T-helper 2 cell (primary cell): ENCODE data around the gene TLL2.

Experiments used
- DNase-seq, 5 experiments: peaks; one replicate each; pipeline versions ENCODE4 v3.0.0 to v3.0.0-alpha.2; 2012 to 2022

The TLL2 gene

DNA sequence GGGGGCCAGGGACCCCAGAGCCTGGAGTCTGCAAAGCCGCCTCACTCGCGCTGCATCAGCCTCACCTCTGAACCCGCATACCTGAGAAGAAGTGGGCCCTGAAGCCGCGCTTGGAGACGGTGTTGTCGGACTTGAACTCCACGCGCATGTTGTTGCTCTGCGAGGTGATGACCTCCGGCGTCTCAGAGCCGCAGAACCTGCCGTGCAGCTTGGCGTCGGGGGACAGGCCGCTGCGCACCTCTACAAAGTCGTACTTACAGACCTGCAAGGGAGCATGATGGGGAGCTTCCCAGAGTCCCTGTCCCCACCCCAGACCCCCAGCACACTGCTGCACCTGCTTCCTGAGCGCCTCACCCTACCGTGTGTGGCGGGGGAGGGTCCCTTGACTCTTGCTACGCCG, 129.2 kb downstream of the TLL2 start:
- DNase-seq = no peak

DNA sequence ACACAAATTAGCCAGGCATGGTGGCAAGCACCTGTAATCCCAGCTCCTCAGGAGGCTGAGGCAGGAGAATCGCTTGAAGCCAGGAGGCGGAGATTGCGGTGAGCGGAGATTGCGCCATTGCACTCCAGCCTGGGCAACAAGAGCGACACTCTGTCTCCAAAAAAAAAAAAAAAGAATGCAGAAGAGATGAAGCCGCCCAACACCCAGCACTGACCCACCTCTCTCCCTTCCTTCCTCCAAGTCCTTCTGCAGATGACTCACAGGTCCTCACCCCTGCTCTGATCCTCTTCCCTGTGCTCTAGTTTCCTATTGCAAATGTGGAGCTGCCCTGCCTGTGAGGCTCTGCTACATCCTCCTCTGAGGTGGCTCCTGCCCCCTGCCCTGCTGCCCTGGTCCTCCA, 132.9 kb downstream of the TLL2 start:
- DNase-seq = no peak

DNA sequence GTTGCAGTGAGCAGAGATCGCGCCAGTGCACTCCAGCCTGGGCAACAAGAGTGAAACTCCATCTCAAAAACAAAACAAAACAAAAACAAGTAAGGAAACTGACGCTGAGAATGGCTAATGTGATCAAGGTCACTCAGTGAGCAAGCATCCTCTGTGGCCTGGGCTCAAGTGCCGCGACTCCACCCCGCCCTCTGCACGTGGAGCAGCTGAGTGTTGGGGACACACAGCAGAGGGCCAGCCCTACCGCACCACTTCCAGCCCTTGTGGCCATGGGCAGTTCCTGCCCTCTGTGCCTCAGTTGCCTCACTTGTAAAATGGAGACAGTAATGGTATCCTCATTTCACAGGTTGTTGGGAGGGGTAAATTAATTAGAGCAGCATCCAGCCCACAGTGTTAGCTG, 134.0 kb downstream of the TLL2 start:
- DNase-seq = no peak

DNA sequence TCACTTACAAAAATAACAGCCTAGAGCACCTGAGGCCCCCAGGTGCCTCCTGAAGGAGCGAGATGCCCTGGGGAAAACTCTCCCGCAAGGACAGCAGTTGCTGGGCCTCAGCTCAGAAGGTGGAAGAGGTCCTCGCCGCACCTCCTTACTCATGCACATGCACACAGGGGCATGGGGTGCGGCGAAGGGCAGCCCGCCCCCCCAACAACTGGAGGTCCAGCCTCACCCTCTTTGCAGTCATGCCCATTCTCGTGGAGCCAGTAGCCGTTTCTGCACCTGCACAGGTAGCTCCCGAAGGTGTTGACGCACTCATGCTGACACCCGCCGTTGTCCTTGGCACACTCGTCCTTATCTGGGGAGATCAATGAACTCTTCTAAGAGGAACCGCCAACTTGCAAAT, 135.0 kb downstream of the TLL2 start:
- DNase-seq = no peak

DNA sequence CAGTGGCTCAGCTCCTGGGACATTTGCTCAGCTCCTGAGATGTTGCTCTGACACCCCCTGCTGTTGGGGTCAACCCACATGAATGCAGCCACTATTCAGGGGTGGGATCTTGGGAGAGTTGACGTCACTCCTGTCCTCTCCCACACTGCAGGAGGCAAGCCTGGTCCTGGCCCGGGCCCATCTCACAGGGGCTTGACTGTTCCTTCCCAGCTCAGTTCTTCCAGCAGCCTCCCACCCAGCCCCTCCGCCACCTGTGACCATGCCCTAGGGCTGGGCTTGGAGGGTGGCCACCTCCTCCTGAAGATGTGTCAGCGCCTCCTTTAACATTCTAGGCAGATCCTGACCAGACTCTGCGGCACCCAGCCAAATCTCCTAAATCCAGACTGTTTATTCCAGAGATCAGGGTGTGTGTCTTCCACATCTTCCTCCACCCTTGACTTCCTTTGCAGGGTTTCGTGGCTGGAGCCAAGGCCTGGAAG, 135.9 kb downstream of the TLL2 start:
- no peak for DNase-seq

DNA sequence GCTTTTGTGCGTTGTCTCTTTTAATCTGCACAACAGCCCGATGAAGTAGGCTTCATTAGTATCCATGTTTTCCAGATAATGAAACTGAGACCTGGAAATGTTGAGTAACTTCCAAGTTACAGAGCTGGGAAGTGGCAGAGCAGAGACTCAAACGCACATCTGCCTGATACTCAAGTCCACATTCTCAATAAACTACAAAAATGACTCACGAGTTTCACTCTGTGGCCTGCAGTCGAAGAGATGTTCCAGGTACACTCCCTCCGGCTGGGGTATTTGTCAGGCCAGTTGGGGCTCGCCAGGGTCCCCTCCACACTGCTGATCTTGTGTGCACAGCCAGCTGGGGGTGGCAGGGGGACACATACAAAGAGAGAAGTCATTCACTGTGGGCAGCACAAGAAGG, 137.2 kb downstream of the TLL2 start:
- DNase-seq = peak in 1 of 5 experiments; percentile 3

DNA sequence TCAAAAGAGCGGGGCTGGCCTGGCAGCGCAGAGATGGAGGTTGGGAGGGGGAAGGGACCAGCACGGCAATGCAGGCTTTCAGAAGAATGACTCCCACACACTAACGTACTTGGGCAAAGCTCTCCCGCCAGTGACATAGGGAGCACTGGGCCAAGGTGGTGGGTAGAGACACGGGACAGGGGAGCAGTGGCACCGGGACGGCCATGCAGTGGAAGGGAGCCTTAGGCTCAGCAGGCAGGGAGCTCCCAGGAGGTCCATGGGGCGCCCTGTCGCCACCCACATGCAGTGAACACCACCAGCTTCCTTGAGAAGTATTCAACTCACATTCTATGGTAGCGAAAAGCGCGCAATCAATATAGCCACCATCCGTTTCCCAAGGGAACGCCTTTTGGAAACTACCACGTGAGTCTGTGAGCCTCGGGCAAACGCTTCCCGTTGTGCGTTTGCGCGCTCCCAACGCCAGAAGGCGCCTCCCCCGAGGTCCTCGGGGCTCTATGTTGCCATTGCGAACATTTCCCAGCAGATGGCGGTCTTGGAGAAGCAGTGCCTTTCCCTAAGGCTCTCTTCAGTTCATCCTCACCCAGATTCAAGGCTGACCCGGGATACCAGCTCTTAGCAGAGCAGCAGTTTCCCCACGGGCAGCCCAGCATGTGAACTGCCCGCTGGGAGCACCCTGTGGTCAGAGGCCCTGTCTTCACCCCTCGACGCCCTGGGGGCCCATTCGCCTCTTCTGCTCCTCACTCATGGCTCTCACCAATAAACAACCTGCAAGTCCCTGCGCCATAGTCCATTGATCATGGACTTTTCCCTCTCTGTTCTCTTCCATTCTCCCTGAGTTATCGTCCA, 138.5 kb downstream of the TLL2 start:
- peak in 4 of 5 experiments; percentile 24 to 64 (median 52) for DNase-seq

DNA sequence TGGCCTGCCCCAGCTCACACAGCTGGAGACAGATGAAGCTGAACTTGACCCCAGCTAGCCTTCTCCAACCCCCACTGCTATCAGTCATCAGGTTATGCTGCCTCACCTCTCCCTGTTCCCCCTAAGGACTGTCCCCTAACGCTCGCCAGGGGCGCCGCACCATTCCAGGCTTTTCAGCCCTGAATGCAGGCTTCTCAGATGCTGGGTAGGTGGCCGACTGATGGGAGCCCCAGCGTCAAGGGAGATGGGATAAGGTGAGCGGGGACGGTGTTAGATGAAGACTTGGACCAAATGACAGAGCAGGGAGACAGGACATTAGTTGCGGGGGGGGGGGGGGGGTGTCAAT, 139.1 kb downstream of the TLL2 start:
- DNase-seq = no peak

DNA sequence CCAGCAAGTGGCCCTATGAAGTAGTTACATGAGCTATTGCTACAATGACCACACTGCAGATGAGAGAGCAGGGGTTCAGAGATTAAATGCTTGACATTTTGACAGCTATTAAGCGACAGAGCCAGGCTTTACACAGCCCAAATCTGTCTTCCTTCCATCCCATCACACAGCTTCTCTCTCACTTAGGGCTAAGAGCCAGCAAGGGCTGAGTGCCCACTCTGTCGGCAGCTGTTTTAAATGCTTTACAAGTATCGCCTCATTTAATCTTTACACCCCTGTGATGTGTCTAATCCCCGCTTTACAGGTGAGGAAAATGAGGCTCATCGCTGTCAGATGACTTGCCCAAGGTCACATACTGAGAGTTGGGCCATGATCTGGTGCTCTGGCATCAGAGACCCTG, 139.7 kb downstream of the TLL2 start:
- DNase-seq = no peak

DNA sequence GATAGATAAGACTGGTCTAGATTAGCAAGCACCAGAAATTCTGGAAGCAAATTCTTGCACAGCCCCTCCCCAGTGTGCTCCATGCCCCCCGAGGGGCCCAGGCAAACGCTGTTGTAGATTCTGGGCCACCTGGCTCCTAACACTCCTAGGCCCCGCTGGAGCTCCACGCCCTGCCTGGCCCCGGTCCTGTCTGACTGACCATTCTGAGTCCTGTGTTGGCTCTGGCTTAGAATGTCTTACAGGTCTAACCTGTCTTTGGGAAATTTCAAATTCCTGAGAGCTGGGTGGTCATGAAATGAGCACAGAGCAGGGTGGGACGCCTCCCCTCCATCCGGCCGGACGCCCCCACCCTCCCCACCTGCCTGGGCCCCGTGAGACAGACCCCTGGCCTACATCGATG, 142.4 kb downstream of the TLL2 start:
- no peak for DNase-seq

DNA sequence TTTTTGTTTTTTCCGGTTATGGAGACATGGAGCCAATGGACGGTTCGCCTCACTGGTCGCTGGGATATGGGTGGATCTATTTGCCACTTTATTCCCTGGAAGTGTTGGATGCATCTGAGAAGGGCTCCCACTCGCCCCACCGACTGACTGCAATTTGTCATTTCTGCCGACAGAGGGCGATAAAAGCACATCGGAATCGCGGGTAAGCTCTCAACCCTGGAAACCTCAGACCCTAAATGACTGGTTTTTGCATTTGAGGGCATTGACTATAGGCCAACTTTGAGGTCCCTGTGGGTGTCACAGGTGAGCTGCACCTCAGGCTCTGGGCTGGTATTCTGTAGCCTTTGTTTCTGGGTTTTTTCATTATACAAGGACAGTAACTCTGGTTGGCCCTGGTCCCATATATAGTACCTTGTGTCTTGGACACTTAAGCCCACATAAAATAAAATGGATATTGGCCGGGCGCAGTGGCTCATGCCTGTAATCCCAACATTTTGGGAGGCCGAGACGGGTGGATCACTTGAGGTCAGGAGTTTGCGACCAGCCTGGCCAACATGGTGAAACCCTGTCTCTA, 143.1 kb downstream of the TLL2 start:
- peak in 3 of 5 experiments; percentile 17 to 46 (median 34) for DNase-seq

DNA sequence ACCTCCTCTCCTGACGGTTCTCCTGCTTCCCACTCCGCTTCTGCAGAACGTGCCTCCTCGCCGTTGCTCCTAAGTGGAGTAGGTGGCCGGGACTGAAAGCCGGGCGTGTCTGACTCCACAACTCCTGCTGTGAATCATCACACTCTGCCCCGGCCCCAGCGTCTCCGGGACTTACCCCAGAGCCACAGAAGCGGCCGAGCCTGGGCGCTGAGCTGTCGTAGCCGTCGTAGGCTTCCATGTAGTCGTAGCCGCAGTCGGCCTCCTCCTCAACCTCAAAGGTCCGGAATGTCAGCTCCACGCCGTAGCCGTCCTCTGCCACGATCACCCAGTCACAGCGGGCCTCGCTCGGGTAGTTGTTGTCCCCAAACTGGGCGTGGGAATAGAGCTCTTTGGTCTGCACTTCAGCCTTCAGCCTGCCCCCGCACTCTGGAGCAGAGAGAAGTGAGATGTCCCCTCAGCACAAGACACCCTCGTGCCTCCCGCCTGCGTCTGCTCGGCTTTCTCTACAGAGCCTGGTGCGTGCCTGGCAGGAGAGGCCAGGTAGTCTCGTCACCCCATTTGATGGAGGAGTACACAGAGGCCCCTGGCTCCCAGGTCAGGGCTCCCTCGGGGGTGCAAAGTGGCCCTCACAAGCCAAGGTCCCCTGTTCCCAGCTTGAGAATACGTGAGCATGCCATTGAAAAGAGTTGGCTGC, 143.7 kb downstream of the TLL2 start:
- no peak for DNase-seq

DNA sequence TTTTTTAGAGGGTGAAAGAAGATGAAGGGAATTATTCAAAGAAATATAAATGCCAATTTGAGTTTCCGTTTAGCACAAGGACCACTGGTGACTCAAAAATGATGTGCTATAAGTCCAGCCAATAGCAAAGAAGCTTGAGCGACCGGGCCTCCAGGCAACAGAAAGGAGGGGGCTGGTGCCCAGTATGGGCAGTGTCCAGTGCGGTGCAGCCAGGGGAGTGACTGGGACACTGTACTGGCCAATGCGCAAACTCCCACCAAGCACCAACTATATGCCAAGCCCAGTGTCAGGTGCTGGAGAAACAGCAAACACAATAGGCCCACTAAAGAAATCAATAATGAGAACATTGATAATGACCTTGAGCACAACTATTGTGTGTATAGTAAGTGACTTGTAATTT, 144.8 kb downstream of the TLL2 start:
- DNase-seq = no peak

DNA sequence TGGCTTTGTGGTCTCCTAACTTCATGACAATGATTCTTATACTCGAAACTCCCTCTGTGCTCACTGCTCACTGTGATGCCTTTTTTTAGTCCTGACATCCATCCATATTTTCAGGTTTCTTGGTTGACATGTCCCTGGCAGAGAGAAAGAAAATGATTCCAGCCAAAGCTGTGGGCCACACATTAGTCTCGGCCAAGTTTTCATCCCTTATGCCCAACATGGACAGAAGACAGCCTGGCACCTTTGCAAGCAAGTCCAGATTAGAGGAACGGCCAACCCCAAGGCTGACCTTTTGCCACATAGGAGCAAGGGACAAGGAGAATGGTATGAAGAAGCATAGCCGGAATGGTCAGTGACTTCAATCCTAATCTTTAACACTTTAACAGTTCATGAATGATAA, 146.3 kb downstream of the TLL2 start:
- DNase-seq = no peak

DNA sequence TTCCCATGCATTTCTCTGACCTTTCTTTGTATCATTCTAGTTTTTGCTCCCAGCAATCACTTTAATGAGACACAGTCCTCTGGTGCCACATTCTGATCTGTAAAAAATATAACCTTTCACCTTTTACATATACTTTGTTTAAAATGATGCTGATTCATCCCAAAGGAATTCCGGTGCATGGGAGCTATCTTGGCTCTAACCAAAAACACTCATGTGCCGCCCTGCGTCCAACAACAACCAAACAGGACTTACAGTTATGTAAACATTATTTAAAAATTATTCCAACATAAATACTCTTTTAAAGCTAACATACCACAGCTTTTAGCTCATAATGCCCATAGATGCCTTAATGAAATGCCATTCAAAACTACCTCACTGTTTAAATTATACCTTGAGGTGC, 147.2 kb downstream of the TLL2 start:
- no peak for DNase-seq

DNA sequence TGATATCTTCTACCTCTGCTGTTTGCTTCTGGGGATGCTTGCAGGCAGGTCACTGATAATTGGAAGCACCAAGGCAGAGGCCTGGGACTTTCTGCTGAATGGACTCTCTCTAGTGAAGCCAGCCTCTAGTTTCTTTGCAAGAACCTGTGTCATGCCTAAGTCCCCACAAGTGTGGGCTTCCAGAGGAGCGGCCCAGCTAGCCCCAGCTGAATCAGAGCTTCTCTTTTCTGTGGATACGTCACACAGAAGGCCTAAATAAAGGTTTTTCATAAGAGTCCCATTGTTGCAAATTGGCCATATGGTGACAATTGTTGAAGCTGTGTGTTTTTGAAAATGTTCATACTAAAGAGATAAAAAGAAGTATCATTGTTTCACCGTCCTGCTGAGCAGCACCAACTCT, 148.2 kb downstream of the TLL2 start:
- DNase-seq = no peak

DNA sequence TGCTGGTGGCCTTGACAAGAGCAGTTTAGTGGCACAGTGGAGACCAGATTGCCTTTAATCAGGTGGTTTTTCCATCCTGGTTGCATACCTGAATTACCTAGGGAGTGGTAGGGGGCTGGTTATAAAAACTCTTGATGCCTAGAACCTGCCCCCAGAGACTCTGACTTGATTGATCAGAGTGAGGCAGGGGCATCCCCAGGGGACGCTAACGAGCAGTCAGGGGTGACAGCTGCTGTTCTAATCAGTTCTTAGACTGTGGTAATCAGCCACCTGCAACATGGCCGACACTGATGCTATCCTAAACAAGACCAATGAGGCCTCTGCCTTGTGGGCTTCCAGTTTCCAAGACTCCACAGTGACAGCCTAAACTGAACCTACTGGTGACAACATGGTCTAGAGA, 153.0 kb downstream of the TLL2 start:
- no peak for DNase-seq

DNA sequence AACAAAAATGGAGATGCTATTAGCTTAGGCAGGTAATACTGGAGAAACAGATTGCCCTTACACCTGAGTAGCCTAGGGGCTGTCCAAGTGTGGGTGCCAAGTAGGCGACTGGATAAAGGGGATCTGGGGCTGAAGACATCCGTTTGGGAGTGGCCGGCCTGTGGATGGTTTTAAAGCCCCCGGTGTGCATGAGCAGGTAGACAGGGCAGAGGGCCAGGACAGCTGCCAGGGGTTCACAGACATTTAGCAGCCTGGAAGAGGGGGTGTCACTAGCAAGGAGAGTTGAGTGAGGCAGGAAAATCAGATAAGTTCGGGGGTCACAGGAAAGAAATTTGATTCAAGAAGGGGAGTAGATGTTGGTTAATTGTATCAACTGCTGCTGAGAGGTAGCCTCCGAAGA, 153.4 kb downstream of the TLL2 start:
- DNase-seq = no peak

DNA sequence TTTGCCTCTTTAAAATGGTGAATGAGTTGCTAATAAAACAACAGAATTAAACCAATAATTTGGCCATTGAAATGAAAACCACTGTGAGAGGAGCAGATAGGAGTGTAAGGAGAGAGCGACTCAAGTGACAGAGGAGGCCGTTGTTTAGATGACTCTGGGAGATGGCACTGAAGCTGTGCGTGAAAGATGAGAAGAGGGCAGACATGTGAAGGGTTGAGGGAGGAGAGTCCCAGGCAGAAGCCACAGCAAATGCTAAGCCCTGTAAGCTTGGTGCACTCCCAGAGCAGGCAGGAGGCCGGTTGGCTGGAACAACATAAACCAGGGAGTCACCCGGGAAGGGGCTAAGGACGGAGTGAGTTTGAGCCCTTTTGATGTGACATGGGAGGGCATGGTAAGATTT, 154.1 kb downstream of the TLL2 start:
- no peak for DNase-seq

DNA sequence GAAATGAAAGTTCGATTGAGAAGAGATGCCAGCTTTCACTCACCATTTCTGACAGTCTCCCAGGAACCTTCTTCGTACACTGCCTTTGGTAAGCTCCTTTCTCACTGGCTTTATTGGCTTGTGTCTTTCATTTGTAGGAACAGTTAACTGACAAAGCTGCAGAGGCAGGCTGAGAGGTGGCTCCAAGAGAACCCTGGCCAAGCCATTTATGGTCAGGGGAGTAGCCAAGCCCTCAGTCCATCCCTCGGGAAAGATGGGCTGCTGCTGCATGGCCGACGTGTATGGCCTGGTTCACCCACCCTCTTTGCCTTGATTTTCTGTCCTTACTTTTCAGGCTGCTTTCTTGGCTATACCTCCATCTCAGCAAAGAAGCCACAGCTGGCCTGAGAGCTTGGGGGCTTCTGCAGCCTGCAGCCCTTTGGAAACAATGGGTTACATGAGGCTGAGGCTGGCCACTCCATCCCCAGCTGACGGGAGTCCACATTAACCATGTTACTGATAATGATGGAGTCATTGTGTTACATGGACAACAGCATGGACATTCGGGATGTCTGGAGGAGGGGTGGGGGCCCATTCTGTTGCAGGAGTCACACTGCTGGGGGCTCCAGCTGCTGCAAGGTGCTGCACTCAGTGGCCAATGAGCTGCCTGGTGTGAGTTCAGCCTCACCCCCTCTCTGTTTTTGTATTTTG, 154.7 kb downstream of the TLL2 start, which contains the start of gene OPALIN:
Gene OPALIN (minus strand): TSS at position 152 of the 690 bp plus-strand sequence. CDS start 106 bp downstream, at position 46.
- no peak for DNase-seq

DNA sequence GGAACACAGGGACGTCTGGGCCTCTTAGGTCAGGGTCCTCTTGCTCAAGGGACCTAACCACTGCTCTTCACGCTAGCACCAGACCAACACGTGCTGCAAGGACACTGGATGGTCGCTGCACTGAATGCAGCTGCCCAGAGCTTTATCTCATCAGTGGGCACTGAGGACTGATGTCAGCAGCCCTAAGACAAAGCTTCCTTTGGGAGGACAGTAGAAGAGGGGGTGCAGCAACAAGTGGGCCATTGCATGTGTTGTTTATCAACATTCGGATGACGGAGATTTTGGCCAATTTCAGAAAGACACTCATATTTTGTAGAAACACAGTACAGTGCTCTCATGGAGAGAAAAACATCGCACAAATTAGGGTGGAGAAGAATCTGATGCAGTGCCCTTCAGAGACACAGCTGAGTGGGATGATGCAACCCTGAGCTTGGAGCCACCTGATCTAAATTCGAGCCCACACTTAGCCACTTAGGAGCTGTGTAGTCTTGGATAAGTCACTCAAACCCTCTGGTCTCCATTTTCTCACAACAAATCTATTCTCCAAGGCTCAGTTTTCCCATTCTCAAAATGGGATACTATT, 156.6 kb downstream of the TLL2 start:
- no peak for DNase-seq

DNA sequence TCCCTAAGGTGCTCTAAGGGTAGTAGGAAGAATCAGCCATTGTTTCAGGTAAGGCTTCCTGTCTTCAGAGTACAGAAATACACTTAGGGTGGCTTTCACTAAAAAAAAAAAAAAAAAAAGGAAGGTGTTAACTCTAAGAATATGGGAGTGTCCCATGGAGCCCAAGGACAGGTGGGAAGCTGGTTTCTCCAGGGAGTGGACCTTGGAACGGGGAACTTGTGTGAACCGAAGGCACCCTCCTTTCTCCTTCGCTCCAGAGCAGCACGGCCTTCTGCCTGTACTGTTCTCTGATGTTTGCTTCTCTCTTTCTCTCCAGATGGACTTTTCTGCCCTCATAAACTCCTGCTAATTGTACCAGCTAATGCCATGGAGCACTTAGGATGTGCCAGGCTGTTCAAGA, 161.1 kb downstream of the TLL2 start:
- no peak for DNase-seq

DNA sequence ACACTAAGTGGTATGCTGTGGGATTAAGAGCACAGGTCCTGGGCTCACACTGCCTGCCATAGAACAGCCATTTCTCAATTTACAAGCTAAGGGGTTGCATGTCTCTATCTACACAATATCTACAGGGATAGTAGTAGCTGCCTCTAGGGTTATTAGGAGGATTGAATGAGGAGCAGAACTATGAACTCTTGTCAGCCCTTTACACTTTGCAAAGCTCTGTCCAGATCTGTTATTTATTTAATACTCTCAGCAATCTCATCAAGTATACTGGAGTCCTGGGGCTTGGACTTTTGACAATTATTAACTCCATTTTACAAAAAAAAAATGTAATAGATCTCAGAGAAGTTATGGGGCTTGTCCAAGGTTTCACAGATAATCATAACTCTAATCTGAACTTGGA, 161.7 kb downstream of the TLL2 start:
- no peak for DNase-seq
